Measurements from ENCODE around the gene GRAP2.

DNA sequence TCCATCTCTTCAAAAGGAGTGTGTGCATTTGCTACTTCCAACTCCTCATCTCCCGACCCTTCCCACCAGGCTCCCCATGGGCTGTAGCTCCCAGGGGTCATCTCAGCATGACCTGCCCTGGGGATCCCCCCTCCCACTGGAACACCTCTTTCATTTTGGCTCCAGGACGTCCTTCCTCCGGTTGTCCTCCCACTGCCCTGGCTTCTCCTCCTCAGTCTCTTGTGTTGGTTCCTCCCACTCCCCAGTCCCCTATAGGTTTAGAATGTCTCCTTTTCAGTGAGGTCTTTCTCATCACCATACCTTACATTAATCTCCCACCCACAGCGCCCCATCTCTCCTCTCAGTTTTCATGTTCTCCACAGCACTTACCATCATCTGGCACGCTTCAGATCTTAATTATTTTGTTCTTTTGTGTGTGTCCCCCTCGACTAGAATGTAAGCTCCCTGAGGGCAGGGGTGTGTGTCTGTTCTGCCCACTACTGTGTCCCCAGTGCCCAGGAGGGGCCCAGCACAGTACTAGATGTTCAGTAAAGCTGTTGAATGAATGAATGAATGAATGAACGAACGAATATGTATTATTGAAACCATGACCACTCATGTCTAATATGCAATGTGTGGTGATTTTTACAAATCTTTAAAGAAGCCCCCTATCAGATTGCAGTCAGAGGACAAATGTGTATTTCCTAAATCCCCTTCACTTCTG is 57.3 kb downstream of the GRAP2 start:
- TF ChIP-seq, protein P1, sequence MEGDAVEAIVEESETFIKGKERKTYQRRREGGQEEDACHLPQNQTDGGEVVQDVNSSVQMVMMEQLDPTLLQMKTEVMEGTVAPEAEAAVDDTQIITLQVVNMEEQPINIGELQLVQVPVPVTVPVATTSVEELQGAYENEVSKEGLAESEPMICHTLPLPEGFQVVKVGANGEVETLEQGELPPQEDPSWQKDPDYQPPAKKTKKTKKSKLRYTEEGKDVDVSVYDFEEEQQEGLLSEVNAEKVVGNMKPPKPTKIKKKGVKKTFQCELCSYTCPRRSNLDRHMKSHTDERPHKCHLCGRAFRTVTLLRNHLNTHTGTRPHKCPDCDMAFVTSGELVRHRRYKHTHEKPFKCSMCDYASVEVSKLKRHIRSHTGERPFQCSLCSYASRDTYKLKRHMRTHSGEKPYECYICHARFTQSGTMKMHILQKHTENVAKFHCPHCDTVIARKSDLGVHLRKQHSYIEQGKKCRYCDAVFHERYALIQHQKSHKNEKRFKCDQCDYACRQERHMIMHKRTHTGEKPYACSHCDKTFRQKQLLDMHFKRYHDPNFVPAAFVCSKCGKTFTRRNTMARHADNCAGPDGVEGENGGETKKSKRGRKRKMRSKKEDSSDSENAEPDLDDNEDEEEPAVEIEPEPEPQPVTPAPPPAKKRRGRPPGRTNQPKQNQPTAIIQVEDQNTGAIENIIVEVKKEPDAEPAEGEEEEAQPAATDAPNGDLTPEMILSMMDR (conservative IDR thresholded peaks at IDR 0.05; ENCODE audit: low read depth, low read length) = no peak
- TF ChIP-seq EZH2 (IDR thresholded peaks at IDR 0.05; ENCODE audit: low read length, unreplicated experiment) = no peak
- TF ChIP-seq EZH2phosphoT487 (IDR thresholded peaks at IDR 0.05; ENCODE audit: borderline replicate concordance, low read length) = no peak

All from PC-3 (cell line).